NCI-H1092 (cell line): ENCODE measurements around the gene WDR27.
"Not testable (repeated sequence)": the region's sequence is repeated elsewhere in the genome, so short reads cannot be mapped to it uniquely, and the experiment has no call there.

ENCODE experiments used
- DNase-seq: peaks from one replicate; lab custom pipeline; 2025; lab: John Stamatoyannopoulos, UW

Gene WDR27

DNA sequence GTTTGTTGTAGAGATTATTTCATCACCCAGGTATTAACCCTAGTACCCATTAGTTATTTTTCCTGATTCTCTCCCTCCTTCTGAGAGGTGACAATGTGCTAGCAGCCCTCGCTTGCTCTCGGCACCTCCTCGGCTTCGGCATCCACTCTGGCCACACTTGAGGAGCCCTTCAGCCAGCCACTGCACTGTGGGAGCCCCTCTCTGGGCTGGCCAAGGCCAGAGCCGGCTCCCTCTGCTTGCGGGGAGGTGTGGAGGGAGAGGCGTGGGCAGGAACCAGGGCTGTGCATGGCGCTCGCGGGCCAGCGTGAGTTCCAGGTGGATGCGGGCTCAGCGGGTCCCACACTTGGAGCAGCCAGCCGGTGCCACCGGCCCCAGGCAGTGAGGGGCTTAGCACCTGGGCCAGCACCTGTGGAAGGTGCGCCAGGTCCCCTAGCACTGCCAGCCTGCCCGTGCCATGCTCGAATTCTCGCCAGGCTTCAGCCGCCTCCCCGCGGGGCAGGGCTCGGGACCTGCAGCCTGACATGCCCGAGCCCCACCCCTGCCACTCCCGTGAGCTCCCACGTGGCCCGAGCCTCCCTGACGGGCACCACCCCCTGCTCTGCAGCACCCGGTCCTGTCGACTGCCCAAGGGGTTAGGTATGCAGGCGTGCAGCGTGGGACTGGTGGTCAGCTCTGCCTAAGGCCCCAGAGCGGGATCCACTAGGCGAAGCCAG, 221.9 kb downstream of the WDR27 start:
- DNase-seq, result no peak

- no peak for DNase-seq
These were observed 227.5 kb downstream of the WDR27 start for GRCh38 chr6:169474362-169474761.

DNA sequence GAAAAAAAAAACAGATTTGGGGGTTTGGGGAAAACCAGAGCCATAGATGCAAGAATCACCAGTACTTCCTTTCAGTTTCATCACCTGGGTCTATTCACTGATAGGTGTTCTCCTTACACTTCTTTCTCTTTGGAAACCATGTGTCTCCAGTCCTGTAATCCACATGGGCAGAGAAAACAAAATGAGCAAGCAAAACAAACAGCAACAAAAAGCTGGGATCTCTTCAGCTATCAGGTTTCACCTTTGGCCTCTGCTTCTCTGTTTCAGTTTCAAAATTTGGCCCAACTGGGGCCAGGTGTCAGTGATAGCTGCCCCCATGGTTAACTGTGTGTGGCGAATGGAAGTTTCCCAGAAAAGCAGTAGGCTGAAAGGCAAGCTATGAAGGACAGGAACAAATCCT, 228.2 kb downstream of the WDR27 start:
- no peak for DNase-seq

GRCh38 chr6:169472786-169473416, 228.9 kb downstream of the WDR27 start:
- DNase-seq, result no peak

- DNase-seq, result no peak
These were observed 231.0 kb downstream of the WDR27 start for GRCh38 chr6:169470790-169471189.

- DNase-seq, result no peak
These were observed 232.8 kb downstream of the WDR27 start for GRCh38 chr6:169469028-169469427.

DNA sequence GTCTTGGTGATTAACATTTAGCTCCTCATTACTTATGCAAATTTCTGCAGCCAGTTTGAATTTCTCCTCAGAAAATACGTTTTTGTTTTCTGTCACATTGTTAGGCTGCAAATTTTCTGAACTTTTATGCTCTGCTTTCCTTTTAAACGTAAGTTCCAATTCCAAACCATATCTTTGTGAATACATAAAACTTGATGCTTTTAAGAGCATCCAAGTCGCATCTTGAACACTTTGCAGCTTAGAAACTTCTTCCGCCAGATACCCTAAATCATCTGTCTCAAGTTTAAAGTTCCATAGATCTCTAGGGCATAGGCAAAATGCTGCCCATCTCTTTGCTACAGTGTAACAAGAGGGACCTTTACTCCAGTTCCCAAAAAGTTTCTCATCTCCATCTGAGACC, 234.1 kb downstream of the WDR27 start:
- not testable (repeated sequence) for DNase-seq

GRCh38 chr6:169466256-169466655, 235.6 kb downstream of the WDR27 start:
- DNase-seq, result not testable (repeated sequence)

DNA sequence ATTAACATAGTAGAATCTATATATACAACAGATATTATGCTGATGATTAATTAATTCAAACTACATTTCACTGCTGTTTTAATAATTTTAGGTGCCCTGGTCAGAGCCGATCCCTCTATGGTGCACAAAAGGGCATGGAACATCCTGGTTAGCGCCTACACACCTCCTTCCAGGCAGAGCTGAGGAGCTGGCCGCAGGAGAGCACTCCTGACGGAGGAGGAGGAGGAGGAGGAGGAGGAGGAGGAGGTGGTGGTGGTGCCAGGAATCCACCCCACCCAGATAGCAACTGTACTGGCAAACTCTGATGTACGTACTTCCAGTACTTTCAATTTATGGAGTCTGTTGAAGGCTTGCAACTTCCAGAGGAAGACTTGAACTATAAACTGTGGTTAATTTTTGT, 244.1 kb downstream of the WDR27 start:
- DNase-seq, result no peak

GRCh38 chr6:169456840-169457239, 245.0 kb downstream of the WDR27 start:
- DNase-seq, result no peak

DNA sequence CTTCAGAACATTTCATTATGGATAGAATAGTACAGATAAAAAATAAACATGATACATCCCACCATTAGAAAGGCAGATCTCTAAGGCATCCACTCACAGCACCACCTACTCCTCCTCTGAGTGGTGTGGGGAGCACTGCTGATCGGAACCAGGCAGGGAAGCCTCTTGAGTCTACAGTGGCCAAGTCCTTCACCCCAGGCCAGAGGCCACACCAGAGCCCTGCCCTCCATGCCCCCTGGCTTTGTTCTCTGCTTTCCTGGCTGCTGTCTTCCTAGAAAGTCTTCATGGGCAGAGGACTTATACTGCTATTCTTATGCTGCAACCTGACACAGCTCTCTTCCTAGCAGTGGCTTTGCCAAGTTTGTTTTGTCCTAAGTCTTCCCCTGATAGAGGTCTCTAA, 246.4 kb downstream of the WDR27 start:
- no peak for DNase-seq

- no peak for DNase-seq
These were observed 247.0 kb downstream of the WDR27 start for GRCh38 chr6:169454872-169455204.

DNA sequence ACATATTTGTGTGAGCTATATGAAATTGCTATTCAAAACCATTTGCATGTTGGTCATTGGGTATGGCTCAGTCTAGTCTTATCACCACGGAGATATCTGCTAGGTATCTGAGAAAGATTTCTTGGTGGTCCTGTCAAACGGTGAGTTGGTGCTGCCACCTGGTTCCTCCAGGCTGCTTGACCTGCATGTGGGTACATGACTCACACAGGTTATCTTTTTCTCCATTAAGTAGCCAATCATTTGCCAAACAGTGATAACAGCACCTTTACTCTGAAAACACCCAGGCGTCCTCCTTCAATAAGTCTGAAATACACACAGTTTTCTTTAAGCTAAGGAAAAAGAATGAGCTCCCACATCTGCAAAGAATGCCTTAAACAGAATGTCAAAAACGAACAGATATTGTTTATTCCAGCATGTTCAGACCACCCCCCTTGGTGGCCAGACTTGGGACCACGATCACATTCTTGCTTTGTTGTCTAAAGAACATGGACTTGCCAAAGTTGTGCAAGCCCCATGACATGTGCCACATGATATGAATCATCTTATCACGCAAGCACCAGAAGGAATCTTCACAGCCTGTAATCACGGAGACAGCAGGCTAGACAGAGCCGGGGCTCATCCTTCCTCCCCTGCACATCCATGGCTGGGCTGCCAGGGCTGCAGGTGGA, 247.5 kb downstream of the WDR27 start:
- DNase-seq, result no peak

- DNase-seq, result no peak
These were observed 248.8 kb downstream of the WDR27 start for GRCh38 chr6:169452869-169453620.

- DNase-seq, result no peak
These were observed 249.5 kb downstream of the WDR27 start for GRCh38 chr6:169452117-169452868.

DNA sequence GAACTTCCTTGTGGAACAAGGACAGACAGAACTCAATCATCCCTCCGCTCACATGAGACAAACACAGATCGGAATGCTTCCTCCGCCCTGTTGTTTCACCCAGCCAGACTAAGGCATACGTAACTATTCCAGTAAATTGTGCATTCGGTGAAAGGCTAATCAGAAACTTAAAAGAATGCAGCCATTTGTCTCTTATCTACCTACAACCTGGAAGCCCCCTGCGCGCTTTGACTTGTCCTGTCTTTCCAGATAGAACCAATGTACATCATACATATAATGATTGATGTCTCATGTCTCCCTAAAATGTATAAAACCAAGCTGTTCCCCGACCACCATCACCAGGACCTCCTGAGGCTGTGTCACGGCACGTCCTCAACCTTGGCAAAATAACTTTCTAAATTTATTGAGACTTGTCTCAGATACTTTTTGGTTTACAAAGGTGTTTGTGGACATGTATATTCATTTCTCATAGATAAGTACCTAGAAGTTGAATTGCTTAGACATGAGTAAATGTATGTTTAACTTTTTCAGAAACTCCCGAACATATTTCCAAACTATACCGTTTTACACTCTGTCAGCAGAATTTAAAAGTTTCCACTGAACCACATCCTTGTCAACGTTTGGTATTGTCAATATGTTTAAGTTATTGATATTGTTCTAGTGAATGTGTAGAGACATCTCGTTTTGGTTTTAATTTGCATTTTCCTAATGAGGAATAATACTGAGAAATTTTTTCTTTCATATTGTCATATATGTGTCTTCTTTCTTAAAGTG, 250.6 kb downstream of the WDR27 start:
- DNase-seq, result no peak

GRCh38 chr6:169450097-169450496, 251.7 kb downstream of the WDR27 start:
- peak; percentile 20 for DNase-seq

DNA sequence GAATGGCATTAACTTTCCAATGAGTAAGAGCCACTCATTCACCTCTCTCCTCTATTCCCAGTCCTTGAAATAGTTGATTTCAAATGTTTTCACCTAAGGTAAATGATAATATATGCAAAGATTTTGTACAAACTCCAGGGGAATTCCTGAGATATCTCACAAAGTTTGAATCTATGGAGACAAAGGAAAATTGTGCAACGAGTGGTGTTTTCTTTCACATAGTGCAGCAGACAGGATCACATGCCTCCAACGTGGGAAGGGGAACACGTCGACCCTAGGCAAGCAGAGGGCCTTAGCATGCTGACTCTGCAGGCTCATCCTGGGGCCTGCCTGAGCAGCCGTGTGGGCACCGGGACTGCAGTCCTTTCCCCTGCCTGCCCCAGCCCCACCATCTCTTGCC, 252.6 kb downstream of the WDR27 start:
- no peak for DNase-seq

DNA sequence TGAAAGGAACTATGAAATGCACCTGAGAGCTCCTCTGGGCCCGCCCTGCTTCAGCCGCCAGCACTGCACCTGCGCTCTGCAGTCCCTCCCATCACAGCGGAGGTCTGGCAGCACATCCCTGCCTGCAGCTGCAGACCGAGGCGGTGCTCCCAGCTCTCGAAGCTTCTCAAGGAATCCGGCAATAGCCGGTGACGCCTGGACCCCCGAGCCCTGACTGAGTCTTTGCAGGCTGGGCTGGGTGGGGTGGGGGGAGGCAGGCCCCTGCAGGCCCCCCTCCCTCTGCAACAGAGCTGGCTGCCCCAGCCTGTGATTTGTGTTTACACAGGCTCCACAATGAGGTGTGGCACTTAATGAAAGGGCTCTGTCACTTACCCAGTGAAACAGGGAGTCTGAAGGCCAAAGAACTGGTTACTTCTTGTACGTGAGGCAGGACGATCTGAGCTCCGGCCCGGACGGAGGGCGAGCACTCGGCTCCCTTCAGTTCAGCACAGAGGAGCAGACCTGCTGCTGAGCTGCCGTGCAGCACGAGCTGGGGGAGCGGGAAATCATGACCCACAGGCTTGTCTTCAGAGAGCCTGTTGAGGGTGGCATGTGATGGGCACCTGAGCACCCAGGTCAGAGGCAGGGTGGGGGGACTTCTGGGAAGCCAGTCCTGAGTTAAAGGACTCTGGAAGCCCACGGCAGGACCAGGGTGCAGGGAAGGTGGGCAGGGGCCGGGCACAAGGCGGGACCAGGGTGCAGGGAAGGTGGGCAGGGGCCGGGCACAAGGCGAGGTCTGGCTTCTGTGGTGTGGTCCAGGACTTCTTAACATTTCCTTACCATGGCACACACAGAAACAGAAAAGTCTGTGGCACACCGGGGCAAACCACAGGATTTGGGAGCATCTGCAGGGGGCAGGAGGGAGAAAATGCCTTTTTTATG, 255.9 kb downstream of the WDR27 start:
- DNase-seq, result peak; percentile 63

DNA sequence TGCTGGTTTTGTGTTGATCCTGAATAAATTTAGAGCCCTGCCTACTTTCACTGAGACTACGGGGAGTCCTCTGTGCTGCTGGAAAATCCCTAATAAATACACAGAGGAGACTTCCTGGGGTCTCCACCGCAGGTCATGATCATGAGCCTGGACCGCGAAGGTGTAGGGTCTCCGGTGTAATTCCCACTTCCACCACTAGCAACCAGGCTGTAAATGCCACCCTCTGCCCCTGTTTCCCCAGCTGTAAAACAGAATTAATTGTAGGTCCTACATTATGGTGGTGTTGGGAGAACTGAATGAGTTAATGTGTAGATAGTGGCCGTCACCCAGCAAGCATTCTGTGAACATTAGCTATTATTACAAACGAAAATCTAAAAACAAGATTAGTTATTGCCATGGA, 256.6 kb downstream of the WDR27 start:
- DNase-seq, result no peak
